Measurements from ENCODE around the gene RABGAP1L.

The RABGAP1L gene

GRCh38 chr1:174401075-174401474, 241.8 kb downstream of the RABGAP1L start:
- 0 out of 2 replicates have a peak, but pooled peaks cover 6% of the 10 kb centered on the region for H3K9me3 ChIP-seq (ENCODE audit: insufficient read depth, low read depth, low read length)
- no peak overlapping the region for H3K9ac ChIP-seq (ENCODE audit: low read depth, low read length, poor library complexity, severe bottlenecking)
- H3K36me3 ChIP-seq (ENCODE audit: insufficient read depth, low read length), result peaks cover 17% of the 10 kb centered on the region; the same call in 1 of the 2 replicates
- H3K9me2 ChIP-seq (replicated peaks; ENCODE audit: low read depth, low read length), result no peaks in the 10 kb centered on the region
- no peak overlapping the region for H2AFZ ChIP-seq (ENCODE audit: low read length)
- no peaks in the 10 kb centered on the region for H3K79me2 ChIP-seq (ENCODE audit: insufficient read depth, low read length)
- H3K27me3 ChIP-seq (ENCODE audit: insufficient read depth, low read length, poor library complexity, severe bottlenecking), result no peaks in the 10 kb centered on the region
- H3K4me1 ChIP-seq (ENCODE audit: insufficient read depth, low read length, poor library complexity, severe bottlenecking), result no peaks in the 10 kb centered on the region
- TF ChIP-seq EZH2phosphoT487 (IDR thresholded peaks at IDR 0.05; ENCODE audit: borderline replicate concordance), result no peak
- TF ChIP-seq CTCF (conservative IDR thresholded peaks at IDR 0.05; ENCODE audit: low read length), result no peak
- no peak overlapping the region for H3K4me3 ChIP-seq (ENCODE audit: low read length, poor library complexity, severe bottlenecking)
- H3K4me2 ChIP-seq (ENCODE audit: low read depth, low read length, poor library complexity, severe bottlenecking), result no peak overlapping the region
- no peaks in the 10 kb centered on the region for H4K20me1 ChIP-seq (ENCODE audit: insufficient read depth, low read length, poor library complexity, severe bottlenecking)
- no peaks in the 10 kb centered on the region for H3F3A ChIP-seq (ENCODE audit: low read depth)

- Histone ChIP-seq H4K20me1 (ENCODE audit: insufficient read depth, low read length, poor library complexity, severe bottlenecking) (no peaks in the 10 kb centered on the region), H3K4me2 (ENCODE audit: low read depth, low read length, poor library complexity, severe bottlenecking) (no peak overlapping the region), H3K4me3 (ENCODE audit: low read length, poor library complexity, severe bottlenecking) (no peak overlapping the region), H3F3A (ENCODE audit: low read depth) (no peaks in the 10 kb centered on the region), H3K9ac (ENCODE audit: low read depth, low read length, poor library complexity, severe bottlenecking) (no peak overlapping the region), H3K36me3 (ENCODE audit: insufficient read depth, low read length) (no peaks in the 10 kb centered on the region), H3K79me2 (ENCODE audit: insufficient read depth, low read length) (no peaks in the 10 kb centered on the region), H3K9me2 (replicated peaks; ENCODE audit: low read depth, low read length) (no peaks in the 10 kb centered on the region), H3K9me3 (ENCODE audit: insufficient read depth, low read depth, low read length) (no peaks in the 10 kb centered on the region), H2AFZ (ENCODE audit: low read length) (no peak overlapping the region), H3K4me1 (ENCODE audit: insufficient read depth, low read length, poor library complexity, severe bottlenecking) (no peaks in the 10 kb centered on the region), H3K27me3 (ENCODE audit: insufficient read depth, low read length, poor library complexity, severe bottlenecking) (no peaks in the 10 kb centered on the region)
- TF ChIP-seq CTCF (conservative IDR thresholded peaks at IDR 0.05; ENCODE audit: low read length) (no peak), EZH2phosphoT487 (IDR thresholded peaks at IDR 0.05; ENCODE audit: borderline replicate concordance) (no peak)
Observed at GRCh38 chr1:174405219-174405618, 245.9 kb downstream of the RABGAP1L start.

- Histone ChIP-seq H3K4me3 (ENCODE audit: low read length, poor library complexity, severe bottlenecking) (no peak overlapping the region), H4K20me1 (ENCODE audit: insufficient read depth, low read length, poor library complexity, severe bottlenecking) (no peaks in the 10 kb centered on the region), H3K27me3 (ENCODE audit: insufficient read depth, low read length, poor library complexity, severe bottlenecking) (no peaks in the 10 kb centered on the region), H3K9ac (ENCODE audit: low read depth, low read length, poor library complexity, severe bottlenecking) (no peak overlapping the region), H2AFZ (ENCODE audit: low read length) (no peak overlapping the region), H3K79me2 (ENCODE audit: insufficient read depth, low read length) (no peaks in the 10 kb centered on the region), H3K4me2 (ENCODE audit: low read depth, low read length, poor library complexity, severe bottlenecking) (no peak overlapping the region), H3F3A (ENCODE audit: low read depth) (no peaks in the 10 kb centered on the region), H3K9me3 (ENCODE audit: insufficient read depth, low read depth, low read length) (no peaks in the 10 kb centered on the region), H3K36me3 (ENCODE audit: insufficient read depth, low read length) (no peaks in the 10 kb centered on the region), H3K4me1 (ENCODE audit: insufficient read depth, low read length, poor library complexity, severe bottlenecking) (no peaks in the 10 kb centered on the region), H3K9me2 (replicated peaks; ENCODE audit: low read depth, low read length) (no peaks in the 10 kb centered on the region)
- no peak for TF ChIP-seq CTCF (conservative IDR thresholded peaks at IDR 0.05; ENCODE audit: low read length)
Observed at GRCh38 chr1:174406421-174406820, 247.1 kb downstream of the RABGAP1L start.
